Neuron (in vitro differentiated cells): ENCODE measurements around the gene CDC42BPA.
"Not testable (repeated sequence)": the region's sequence is repeated elsewhere in the genome, so short reads cannot be mapped to it uniquely, and the experiment has no call there.

ENCODE experiments used
- H2AFZ ChIP-seq: one replicate; pipeline ENCODE4 v1.6.1; 2013; ENCODE audit warnings: low read depth, mild to moderate bottlenecking, inconsistent platforms, low read length, moderate library complexity
- H3K27me3 ChIP-seq: one replicate; pipeline ENCODE4 v1.6.1; 2013; ENCODE audit warnings: low read length; ENCODE audit not compliant: insufficient read depth
- H3K36me3 ChIP-seq: one replicate; pipeline ENCODE4 v1.6.1; 2013; ENCODE audit warnings: low read length; ENCODE audit not compliant: insufficient read depth
- H3K4me1 ChIP-seq: one replicate; pipeline ENCODE4 v1.6.1; 2013; ENCODE audit warnings: low read length; ENCODE audit not compliant: insufficient read depth
- H3K4me3 ChIP-seq: 2 replicates; pipeline ENCODE4 v1.5.1; 2013; ENCODE audit warnings: mild to moderate bottlenecking, low read length, moderate library complexity
- H3K9me3 ChIP-seq: one replicate; pipeline ENCODE4 v1.6.1; 2013; ENCODE audit warnings: low read length

Gene CDC42BPA

GRCh38 chr1:227253065-227253464 is 65.2 kb downstream of the CDC42BPA start:
- H3K27me3 ChIP-seq = no peaks in the 10 kb centered on the region
- no peaks in the 10 kb centered on the region for H3K4me1 ChIP-seq
- H3K9me3 ChIP-seq = no peaks in the 10 kb centered on the region
- H3K4me3 ChIP-seq = no peak overlapping the region
- H3K36me3 ChIP-seq = no peaks in the 10 kb centered on the region
- H2AFZ ChIP-seq = no peak overlapping the region

- H3K27me3 ChIP-seq = no peaks in the 10 kb centered on the region
- no peak overlapping the region for H2AFZ ChIP-seq
- no peaks in the 10 kb centered on the region for H3K9me3 ChIP-seq
- H3K4me3 ChIP-seq = no peak overlapping the region
- no peaks in the 10 kb centered on the region for H3K4me1 ChIP-seq
- H3K36me3 ChIP-seq = no peaks in the 10 kb centered on the region
These were observed 72.5 kb downstream of the CDC42BPA start for GRCh38 chr1:227245613-227246320.

GRCh38 chr1:227244339-227245118 is 73.8 kb downstream of the CDC42BPA start:
- H2AFZ ChIP-seq = no peak overlapping the region
- no peak overlapping the region for H3K4me3 ChIP-seq
- H3K36me3 ChIP-seq = no peaks in the 10 kb centered on the region
- no peaks in the 10 kb centered on the region for H3K9me3 ChIP-seq
- H3K4me1 ChIP-seq = no peaks in the 10 kb centered on the region
- H3K27me3 ChIP-seq = no peaks in the 10 kb centered on the region

GRCh38 chr1:227242811-227243682 is 75.2 kb downstream of the CDC42BPA start:
- no peak overlapping the region for H3K4me3 ChIP-seq
- H3K36me3 ChIP-seq = no peaks in the 10 kb centered on the region
- no peaks in the 10 kb centered on the region for H3K27me3 ChIP-seq
- H2AFZ ChIP-seq = no peak overlapping the region
- no peaks in the 10 kb centered on the region for H3K9me3 ChIP-seq
- no peaks in the 10 kb centered on the region for H3K4me1 ChIP-seq

- no peaks in the 10 kb centered on the region for H3K36me3 ChIP-seq
- H3K9me3 ChIP-seq = no peaks in the 10 kb centered on the region
- no peaks in the 10 kb centered on the region for H3K27me3 ChIP-seq
- H3K4me1 ChIP-seq = no peaks in the 10 kb centered on the region
- H3K4me3 ChIP-seq = no peak overlapping the region
- no peak overlapping the region for H2AFZ ChIP-seq
These were observed 77.3 kb downstream of the CDC42BPA start for GRCh38 chr1:227240983-227241382.

- Histone ChIP-seq H3K36me3 (no peaks in the 10 kb centered on the region), H3K4me1 (no peaks in the 10 kb centered on the region), H2AFZ (no peak overlapping the region), H3K9me3 (peaks cover 4% of the 10 kb centered on the region), H3K27me3 (no peaks in the 10 kb centered on the region), H3K4me3 (no peak overlapping the region)
These were observed 83.3 kb downstream of the CDC42BPA start for GRCh38 chr1:227234998-227235405.

- not testable (repeated sequence) for H3K4me1 ChIP-seq, H3K27me3 ChIP-seq, H3K36me3 ChIP-seq, H2AFZ ChIP-seq, H3K9me3 ChIP-seq, H3K4me3 ChIP-seq
These were observed 87.2 kb downstream of the CDC42BPA start for GRCh38 chr1:227231128-227231527.

GRCh38 chr1:227228201-227228600 is 90.1 kb downstream of the CDC42BPA start:
- no peaks in the 10 kb centered on the region for H3K27me3 ChIP-seq
- H3K36me3 ChIP-seq = no peaks in the 10 kb centered on the region
- no peak overlapping the region for H2AFZ ChIP-seq
- no peak overlapping the region for H3K4me3 ChIP-seq
- peaks cover 4% of the 10 kb centered on the region for H3K9me3 ChIP-seq
- H3K4me1 ChIP-seq = no peaks in the 10 kb centered on the region

- Histone ChIP-seq H3K4me1 (no peaks in the 10 kb centered on the region), H3K9me3 (peaks cover 3% of the 10 kb centered on the region), H2AFZ (no peak overlapping the region), H3K4me3 (no peak overlapping the region), H3K27me3 (no peaks in the 10 kb centered on the region), H3K36me3 (no peaks in the 10 kb centered on the region)
These were observed 90.5 kb downstream of the CDC42BPA start for GRCh38 chr1:227227761-227228160.

- no peaks in the 10 kb centered on the region for H3K36me3 ChIP-seq
- no peak overlapping the region for H3K4me3 ChIP-seq
- no peaks in the 10 kb centered on the region for H3K4me1 ChIP-seq
- no peaks in the 10 kb centered on the region for H3K9me3 ChIP-seq
- no peak overlapping the region for H2AFZ ChIP-seq
- H3K27me3 ChIP-seq = no peaks in the 10 kb centered on the region
These were observed 92.5 kb downstream of the CDC42BPA start for GRCh38 chr1:227225715-227226346.

GRCh38 chr1:227223171-227223806 is 95.0 kb downstream of the CDC42BPA start:
- no peaks in the 10 kb centered on the region for H3K27me3 ChIP-seq
- no peaks in the 10 kb centered on the region for H3K9me3 ChIP-seq
- H2AFZ ChIP-seq = no peak overlapping the region
- H3K4me1 ChIP-seq = no peaks in the 10 kb centered on the region
- H3K36me3 ChIP-seq = no peaks in the 10 kb centered on the region
- no peak overlapping the region for H3K4me3 ChIP-seq

- no peak overlapping the region for H3K4me3 ChIP-seq
- no peak overlapping the region for H2AFZ ChIP-seq
- H3K9me3 ChIP-seq = no peaks in the 10 kb centered on the region
- no peaks in the 10 kb centered on the region for H3K4me1 ChIP-seq
- no peaks in the 10 kb centered on the region for H3K36me3 ChIP-seq
- no peaks in the 10 kb centered on the region for H3K27me3 ChIP-seq
These were observed 98.5 kb downstream of the CDC42BPA start for GRCh38 chr1:227219715-227220292.
